GM12865 (cell line): Measurements from ENCODE around the gene BLCAP.

Experiments used
- DNase-seq: peaks from one replicate; pipeline ENCODE4 v3.0.0; 2010; ENCODE audit warnings: low read depth
- H3K4me3 ChIP-seq: 2 replicates; pipeline ENCODE4 v1.5.1; 2011; ENCODE audit warnings: mild to moderate bottlenecking, low read depth, low read length, control low read depth
- TF ChIP-seq, protein P1 (sequence below): IDR thresholded peaks from 2 replicates; pipeline ENCODE4 v1.5.1; 2011; ENCODE audit warnings: low read length, control low read depth, low read depth, inconsistent platforms; ENCODE audit not compliant: insufficient read depth; ENCODE audit errors: missing control alignments

Gene BLCAP

DNA sequence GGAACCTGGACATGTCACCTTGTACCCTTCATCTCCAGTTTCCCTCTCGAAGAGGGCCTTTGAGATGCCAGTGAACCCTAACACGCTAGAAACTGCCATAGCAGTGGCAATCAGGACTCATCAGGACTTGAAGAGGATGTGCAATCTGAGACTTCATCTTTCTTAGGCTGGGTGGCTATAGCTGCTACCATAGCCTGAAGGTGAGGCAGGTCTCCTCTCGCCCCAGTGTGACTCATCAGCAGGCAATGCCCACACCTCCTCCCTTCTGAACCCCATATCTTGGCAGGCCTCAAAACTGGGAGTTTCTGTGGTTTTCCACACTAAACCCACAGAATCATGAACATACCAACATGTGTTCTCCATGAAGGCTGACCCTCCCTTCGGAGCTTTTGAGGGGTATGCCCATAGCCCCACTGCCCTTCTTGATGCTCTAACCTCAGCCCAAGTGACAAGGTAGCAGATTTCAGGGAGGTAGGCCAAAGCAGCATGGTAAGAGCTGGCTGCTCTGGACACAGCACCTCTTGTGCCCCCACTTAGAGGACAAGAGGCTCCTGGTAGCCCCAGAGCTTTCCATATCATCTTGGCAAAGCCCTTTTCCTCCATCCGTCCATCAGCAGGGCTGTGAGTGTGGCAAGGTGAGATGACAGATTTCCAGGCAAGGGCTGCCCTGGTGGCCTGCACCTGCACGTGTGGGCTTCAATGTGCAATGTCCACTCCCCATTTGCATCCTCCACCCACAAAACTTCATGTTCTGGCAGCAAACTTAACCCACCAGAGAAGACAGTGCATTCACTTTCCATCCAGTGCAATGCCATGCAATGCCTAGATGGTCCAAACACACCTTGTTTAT is 2.6 kb downstream of the BLCAP start:
- TF ChIP-seq, protein P1, sequence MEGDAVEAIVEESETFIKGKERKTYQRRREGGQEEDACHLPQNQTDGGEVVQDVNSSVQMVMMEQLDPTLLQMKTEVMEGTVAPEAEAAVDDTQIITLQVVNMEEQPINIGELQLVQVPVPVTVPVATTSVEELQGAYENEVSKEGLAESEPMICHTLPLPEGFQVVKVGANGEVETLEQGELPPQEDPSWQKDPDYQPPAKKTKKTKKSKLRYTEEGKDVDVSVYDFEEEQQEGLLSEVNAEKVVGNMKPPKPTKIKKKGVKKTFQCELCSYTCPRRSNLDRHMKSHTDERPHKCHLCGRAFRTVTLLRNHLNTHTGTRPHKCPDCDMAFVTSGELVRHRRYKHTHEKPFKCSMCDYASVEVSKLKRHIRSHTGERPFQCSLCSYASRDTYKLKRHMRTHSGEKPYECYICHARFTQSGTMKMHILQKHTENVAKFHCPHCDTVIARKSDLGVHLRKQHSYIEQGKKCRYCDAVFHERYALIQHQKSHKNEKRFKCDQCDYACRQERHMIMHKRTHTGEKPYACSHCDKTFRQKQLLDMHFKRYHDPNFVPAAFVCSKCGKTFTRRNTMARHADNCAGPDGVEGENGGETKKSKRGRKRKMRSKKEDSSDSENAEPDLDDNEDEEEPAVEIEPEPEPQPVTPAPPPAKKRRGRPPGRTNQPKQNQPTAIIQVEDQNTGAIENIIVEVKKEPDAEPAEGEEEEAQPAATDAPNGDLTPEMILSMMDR: no peak
- DNase-seq: no peak
- H3K4me3 ChIP-seq: no peak overlapping the region

DNA sequence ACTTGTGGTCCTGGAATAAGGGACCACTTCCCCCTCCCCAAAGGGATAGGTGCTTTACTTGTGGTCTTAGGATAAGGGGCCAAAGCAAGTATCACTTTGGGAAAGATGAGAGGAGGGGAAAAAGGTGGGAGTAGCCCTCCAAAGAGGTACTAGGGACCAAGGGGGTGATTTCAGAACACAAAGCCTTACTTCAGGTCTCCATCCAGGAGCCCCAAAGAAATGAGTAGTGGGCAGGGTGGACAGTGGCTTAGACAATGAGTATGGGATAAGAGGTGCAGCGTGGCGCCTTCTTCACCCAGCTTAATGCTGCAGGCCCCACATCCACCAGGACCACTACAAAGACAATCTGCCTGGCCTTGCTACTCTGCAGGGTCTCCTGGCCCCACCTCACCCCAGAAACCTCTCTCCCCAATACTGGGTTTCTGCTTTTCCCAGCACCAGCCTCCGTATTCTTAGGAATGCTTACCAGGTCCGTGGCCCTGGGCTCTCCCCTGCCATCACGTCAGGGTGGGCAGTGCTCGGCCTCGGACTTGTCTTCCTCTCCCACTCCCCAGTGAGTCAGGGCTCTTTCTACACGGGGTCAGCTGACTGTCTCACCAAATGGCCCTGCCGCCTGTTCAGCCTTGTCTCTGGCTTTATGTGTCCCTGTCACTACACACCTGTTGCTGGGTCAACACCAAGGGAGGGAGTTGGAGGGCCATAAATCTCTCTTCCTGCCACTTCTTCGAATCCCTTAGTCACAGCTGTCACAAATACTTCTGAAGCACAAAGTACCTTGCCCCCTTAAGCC is 3.6 kb downstream of the BLCAP start:
- DNase-seq: no peak
- no peak overlapping the region for H3K4me3 ChIP-seq
- TF ChIP-seq, protein P1: no peak

DNA sequence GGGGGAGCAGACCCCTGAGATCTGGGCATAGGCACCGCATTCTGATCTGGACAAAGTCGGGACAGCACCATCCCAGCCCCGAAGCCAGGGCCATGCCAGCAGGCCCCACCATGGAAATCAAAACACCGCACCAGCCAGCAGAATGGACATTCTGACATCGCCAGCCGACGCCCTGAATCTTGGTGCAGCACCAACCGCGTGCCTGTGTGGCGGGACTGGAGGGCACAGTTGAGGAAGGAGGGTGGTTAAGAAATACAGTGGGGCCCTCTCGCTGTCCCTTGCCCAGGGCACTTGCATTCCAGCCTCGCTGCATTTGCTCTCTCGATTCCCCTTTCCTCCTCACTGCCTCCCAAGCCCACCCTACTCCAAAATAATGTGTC is 4.7 kb downstream of the BLCAP start:
- H3K4me3 ChIP-seq: no peak overlapping the region
- DNase-seq: no peak
- TF ChIP-seq, protein P1: no peak

DNA sequence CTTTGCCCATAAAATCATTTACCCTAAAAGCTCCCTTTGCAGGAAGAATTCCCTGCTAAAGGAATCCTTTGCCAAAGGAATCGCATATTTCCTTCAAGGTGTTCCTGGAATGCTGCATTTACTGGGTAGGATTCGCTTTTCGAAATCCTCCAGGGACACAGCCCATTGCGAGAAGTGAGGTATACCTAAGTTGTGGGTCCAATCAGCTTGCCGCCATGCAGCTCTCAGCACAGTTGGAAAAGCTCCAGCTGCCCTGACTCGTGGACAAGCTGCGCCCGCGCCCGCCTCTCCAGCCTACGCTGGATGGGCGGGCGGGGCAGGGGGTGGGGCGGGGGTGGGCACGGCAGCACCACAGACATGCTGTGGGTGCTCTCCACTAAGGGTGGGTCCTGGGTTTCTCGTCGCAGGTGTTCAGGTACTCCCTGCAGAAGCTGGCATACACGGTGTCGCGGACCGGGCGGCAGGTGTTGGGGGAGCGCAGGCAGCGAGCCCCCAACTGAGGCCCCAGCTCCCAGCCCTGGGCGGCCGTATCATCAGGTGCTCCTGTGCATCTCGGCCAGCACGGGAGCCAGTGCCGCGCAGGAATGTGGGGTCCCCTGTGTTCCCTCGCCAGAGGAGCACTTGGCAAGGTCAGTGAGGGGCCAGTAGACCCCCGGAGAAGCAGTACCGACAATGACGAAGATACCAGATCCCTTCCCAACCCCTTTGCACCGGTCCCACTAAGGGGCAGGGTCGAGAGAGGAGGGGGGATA is 5.2 kb downstream of the BLCAP start:
- TF ChIP-seq, protein P1: no peak
- no peak for DNase-seq
- no peak overlapping the region for H3K4me3 ChIP-seq

DNA sequence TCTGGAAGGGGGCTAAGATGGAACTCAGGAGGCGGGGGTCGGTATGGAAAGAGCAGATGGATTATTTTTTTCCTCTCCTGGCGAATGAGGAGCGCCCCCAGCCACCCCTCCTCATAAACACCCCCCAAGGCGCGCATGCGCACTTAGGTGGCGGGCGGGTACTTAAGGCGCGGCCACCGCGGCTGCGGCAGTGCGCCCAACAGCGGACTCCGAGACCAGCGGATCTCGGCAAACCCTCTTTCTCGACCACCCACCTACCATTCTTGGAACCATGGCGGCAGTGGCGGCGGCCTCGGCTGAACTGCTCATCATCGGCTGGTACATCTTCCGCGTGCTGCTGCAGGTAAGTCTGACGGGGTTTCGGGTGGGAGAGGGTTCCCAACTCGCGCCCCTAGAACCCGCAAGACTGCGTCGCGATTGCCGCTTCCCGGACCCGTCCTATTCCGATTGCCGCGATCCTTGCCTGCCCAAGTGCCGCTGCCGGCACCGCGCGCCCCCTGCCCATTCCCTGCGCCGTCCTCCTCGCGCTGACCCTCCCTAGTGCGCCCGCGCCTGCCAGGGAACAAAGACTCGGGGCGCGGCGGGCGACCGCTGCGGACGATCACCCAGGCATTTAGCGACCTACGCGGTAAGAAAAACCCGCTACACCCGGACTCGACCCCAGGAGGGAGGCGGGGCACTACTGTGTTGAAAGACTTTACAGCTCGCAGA is 6.5 kb downstream of the BLCAP start, which contains the start of gene NNAT:
TSS of gene NNAT (plus strand) at position 190 of the 711 bp plus-strand sequence. CDS start at position 272, 82 bp downstream.
- no peak within 1 kb of the TSS for H3K4me3 ChIP-seq
- TF ChIP-seq, protein P1: no peak
- DNase-seq: no peak

DNA sequence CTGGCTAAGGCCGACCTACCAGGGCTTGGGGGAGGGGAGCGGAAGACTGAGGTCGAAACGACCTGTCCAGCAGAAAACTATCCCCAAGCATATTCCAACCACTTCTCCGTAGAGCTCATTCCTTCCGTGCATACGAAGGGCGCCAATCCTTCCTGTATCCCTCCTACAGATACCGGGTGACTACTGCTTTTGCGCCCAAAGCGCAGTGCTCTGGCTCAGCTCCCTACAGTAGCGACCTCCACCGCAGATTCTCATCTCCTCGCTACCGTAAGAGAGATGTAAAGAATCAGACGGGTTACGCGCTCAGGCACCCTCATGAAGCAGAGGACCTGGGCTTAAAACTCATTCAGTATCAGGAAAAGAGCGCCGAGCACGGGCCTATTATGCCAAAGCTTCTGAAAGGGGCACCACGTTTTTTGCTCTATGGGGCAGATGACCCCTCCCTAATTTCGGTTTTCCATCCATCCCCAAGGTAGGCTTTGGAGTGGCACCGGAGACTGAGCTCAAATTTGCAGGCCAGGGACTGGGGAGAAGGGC is 7.2 kb downstream of the BLCAP start:
- DNase-seq: no peak

More for the DNA sequence above, 7.2 kb downstream of the BLCAP start:
- H3K4me3 ChIP-seq: no peak overlapping the region
- TF ChIP-seq, protein P1: no peak
